ENCODE measurements around the gene SDC4.

DNA sequence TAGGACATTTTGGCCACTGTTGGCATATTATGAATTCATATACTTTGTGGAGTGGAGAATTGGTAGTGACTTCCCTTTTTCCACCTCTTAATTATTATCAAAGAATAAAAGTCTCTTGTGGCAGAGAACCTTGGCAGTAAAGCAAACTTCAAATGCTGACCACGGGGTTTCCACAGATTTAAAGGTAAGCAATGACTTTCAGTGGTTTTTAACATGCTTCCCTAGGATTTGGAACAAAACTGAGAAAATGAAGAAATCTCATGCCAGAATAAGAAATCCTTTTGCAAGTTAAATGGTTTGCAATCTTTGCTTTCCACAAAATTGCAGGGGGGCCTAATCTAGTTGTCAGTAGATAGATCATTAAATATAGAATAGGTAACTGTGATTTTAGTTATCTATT is 2.0 kb upstream of the SDC4 start:
- TF ChIP-seq, protein P1, sequence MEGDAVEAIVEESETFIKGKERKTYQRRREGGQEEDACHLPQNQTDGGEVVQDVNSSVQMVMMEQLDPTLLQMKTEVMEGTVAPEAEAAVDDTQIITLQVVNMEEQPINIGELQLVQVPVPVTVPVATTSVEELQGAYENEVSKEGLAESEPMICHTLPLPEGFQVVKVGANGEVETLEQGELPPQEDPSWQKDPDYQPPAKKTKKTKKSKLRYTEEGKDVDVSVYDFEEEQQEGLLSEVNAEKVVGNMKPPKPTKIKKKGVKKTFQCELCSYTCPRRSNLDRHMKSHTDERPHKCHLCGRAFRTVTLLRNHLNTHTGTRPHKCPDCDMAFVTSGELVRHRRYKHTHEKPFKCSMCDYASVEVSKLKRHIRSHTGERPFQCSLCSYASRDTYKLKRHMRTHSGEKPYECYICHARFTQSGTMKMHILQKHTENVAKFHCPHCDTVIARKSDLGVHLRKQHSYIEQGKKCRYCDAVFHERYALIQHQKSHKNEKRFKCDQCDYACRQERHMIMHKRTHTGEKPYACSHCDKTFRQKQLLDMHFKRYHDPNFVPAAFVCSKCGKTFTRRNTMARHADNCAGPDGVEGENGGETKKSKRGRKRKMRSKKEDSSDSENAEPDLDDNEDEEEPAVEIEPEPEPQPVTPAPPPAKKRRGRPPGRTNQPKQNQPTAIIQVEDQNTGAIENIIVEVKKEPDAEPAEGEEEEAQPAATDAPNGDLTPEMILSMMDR (IDR thresholded peaks at IDR 0.05 in 8 of 11, conservative IDR thresholded peaks at IDR 0.05 in 3 of 11): no peak
- TF ChIP-seq POLR2A (IDR thresholded peaks at IDR 0.05) (no peak), POLR2AphosphoS5 (IDR thresholded peaks at IDR 0.05) (no peak)

Measured in spleen (tissue), 7 donors.